ENCODE results near the gene NOL9. TPM values are rescaled to one million over a fixed set of nuclear protein-coding genes. Genes with fewer than 3 reads are reported as not detected.
A peak's percentile ranks its signal among the peaks of the same experiment; 100 is the strongest.
"Not testable (repeated sequence)": the region's sequence is repeated elsewhere in the genome, so short reads cannot be mapped to it uniquely, and the experiment has no call there.

NOL9 gene
- total RNA-seq, 1 donor from 2014 or later, result 11.1 TPM

- no peak for ATAC-seq
- no peak for DNase-seq (ENCODE audit: low spot score)
Measured at GRCh38 chr1:6574818-6575217, 20.5 kb upstream of the NOL9 start.

- ATAC-seq, result no peak
- DNase-seq (ENCODE audit: low spot score), result no peak
Measured at GRCh38 chr1:6574025-6574620, 19.8 kb upstream of the NOL9 start.

- DNase-seq (ENCODE audit: low spot score) (no peak), ATAC-seq (no peak)
Measured at GRCh38 chr1:6572653-6573383, 18.5 kb upstream of the NOL9 start.

- ATAC-seq, result no peak
- no peak for DNase-seq (ENCODE audit: low spot score)
Measured at GRCh38 chr1:6570987-6571386, 16.7 kb upstream of the NOL9 start.

GRCh38 chr1:6570100-6570499 lies 15.8 kb upstream of the NOL9 start:
- ATAC-seq (no peak), DNase-seq (ENCODE audit: low spot score) (no peak)

- DNase-seq (ENCODE audit: low spot score), result no peak
- ATAC-seq, result no peak
Measured at GRCh38 chr1:6569033-6569432, 14.7 kb upstream of the NOL9 start.

- ATAC-seq, result no peak
- DNase-seq (ENCODE audit: low spot score), result no peak
Measured at GRCh38 chr1:6560267-6560666, 6.0 kb upstream of the NOL9 start.

- DNase-seq (ENCODE audit: low spot score); ATAC-seq: not testable (repeated sequence)
Measured at GRCh38 chr1:6559161-6559560, 4.8 kb upstream of the NOL9 start.

GRCh38 chr1:6557597-6557996 lies 3.3 kb upstream of the NOL9 start:
- DNase-seq (ENCODE audit: low spot score) (no peak), ATAC-seq (no peak)

- DNase-seq (ENCODE audit: low spot score) (peak; percentile 49), ATAC-seq (no peak)
Measured at GRCh38 chr1:6554907-6555778, 830 bp upstream of the NOL9 start, which contains the start of gene TAS1R1. Gene TAS1R1 (plus strand): TSS chr1:6555307. CDS start chr1:6555374, 67 bp downstream.

- DNase-seq (ENCODE audit: low spot score) (no peak), ATAC-seq (no peak)
Measured at GRCh38 chr1:6547301-6547700, 7.0 kb downstream of the NOL9 start.

- DNase-seq (ENCODE audit: low spot score) (no peak), ATAC-seq (peak; percentile 59)
Measured at GRCh38 chr1:6546326-6546725, 8.0 kb downstream of the NOL9 start.

- ATAC-seq (no peak), DNase-seq (ENCODE audit: low spot score) (no peak)
Measured at GRCh38 chr1:6545276-6546112, 8.8 kb downstream of the NOL9 start.

- ATAC-seq (no peak), DNase-seq (ENCODE audit: low spot score) (no peak)
Measured at GRCh38 chr1:6544831-6545230, 9.5 kb downstream of the NOL9 start.

GRCh38 chr1:6538956-6539355 lies 15.4 kb downstream of the NOL9 start:
- ATAC-seq, result no peak
- no peak for DNase-seq (ENCODE audit: low spot score)

- DNase-seq (ENCODE audit: low spot score) (no peak), ATAC-seq (no peak)
Measured at GRCh38 chr1:6536291-6536690, 18.0 kb downstream of the NOL9 start.

GRCh38 chr1:6535214-6535613 lies 19.1 kb downstream of the NOL9 start:
- DNase-seq (ENCODE audit: low spot score), result no peak
- ATAC-seq, result peak; percentile 28

- ATAC-seq (peak; percentile 87), DNase-seq (ENCODE audit: low spot score) (peak; percentile 70)
Measured at GRCh38 chr1:6534248-6534822, 20.0 kb downstream of the NOL9 start.

GRCh38 chr1:6531996-6532395 lies 22.3 kb downstream of the NOL9 start:
- DNase-seq (ENCODE audit: low spot score), result no peak

GRCh38 chr1:6530504-6531160 lies 23.7 kb downstream of the NOL9 start:
- no peak for DNase-seq (ENCODE audit: low spot score)
- no peak for ATAC-seq

More at GRCh38 chr1:6531996-6532395, 22.3 kb downstream of the NOL9 start:
- no peak for ATAC-seq

All from left lobe of liver (tissue), 2 donors.